GM21737 (cell line): ENCODE results near the gene TCN1.
"Not testable (repeated sequence)": the region's sequence is repeated elsewhere in the genome, so short reads cannot be mapped to it uniquely, and the experiment has no call there.

ENCODE experiments used
- ATAC-seq: cut with Tn5 transposase; IDR thresholded peaks from one replicate; pipeline ENCODE4 v1.9.1; 2021; ENCODE audit warnings: mild to moderate bottlenecking, moderate library complexity; ENCODE audit not compliant: unreplicated experiment

The TCN1 gene, protein sequence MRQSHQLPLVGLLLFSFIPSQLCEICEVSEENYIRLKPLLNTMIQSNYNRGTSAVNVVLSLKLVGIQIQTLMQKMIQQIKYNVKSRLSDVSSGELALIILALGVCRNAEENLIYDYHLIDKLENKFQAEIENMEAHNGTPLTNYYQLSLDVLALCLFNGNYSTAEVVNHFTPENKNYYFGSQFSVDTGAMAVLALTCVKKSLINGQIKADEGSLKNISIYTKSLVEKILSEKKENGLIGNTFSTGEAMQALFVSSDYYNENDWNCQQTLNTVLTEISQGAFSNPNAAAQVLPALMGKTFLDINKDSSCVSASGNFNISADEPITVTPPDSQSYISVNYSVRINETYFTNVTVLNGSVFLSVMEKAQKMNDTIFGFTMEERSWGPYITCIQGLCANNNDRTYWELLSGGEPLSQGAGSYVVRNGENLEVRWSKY

DNA sequence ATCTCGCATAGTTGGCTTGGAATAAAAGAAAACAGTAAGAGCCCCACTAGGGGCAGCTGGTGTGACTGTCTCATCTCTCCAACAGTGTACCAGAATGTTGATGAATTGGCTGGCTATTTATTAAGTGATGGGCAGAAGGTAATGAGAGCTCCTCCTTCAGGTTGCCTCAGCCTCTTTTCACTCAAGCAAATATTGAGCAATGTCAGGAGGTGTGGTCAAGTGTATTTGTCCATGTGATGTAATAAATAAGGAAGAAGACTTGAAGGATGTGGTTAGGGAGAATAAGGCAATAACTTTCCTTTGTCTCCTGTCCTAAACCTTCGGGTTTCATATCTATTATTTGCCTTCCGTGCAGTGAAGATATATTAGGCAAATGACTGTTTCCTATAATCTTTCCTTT lies at the start of gene TCN1:
TCN1 (minus strand) TSS at position 91 of the 400 bp plus-strand sequence; CDS start at position 74, 17 bp downstream.
- ATAC-seq: no peak

DNA sequence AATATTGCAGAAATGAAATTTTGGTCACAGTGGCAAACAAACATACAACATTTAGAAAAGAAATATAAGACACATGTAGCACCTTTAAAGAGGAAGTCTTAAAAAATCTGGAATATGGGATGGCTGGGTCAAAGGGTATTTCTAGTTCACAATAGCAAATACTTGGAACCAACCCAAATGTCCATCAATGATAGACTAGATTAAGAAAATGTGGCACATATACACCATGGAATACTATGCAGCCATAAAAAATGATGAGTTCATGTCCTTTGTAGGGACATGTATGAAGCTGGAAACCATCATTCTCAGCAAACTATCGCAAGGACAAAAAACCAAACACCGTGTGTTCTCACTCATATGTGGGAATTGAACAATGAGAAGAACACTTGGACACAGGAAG lies 37.3 kb upstream of the TCN1 start:
- not testable (repeated sequence) for ATAC-seq

DNA sequence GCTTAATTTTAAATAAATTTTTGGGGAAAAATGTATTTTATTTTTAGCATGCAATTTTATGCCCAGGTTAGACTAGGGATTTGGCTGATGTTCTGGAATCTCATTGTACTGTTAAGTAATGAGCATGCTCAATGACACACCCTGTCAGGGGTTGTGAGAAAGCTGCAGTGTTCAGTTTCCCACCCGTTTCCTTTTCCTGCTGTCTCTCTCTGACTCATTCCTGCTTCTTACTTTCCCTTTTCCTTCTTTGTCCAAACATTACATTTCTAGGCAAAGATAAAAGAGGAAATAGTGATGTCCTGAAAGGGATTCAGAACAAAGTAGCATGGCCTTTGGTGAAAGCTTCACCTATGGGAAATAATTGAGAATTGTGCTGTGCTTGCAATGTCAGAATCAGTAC lies 35.0 kb upstream of the TCN1 start:
- ATAC-seq: no peak

DNA sequence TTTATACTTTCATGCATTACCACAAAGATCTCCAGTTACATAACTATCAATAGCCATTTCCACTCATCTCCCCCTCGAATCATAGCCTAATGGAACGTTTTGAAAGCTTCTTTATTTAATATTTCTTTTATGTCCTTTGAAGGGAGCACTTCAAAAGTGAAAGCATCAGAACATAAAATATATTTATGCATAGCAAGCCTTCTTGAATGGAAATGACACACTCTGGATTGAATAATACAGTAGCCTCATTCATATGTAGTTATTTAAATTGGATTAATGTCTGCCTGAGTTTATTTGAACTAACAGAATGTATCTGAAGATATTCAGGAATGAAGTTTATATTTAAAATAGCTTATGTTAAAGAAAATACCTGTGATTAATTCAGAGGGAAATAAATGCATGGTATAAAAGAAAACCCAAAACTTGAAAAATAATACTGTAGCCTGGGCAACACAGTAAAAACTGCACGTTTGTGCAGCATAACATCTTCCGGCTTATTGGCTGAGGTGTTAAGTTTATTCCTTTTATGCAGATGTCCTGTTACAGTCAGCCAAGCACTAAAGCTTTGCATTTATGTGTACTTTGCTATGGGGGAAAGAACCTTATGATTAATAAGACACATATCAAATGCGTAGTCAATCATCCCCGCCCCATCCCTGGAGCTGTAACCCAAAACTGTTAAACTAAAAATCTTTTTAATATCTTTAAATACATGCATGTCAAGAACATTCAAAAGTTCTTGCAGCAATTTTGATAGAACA lies 34.3 kb upstream of the TCN1 start:
- ATAC-seq: no peak

DNA sequence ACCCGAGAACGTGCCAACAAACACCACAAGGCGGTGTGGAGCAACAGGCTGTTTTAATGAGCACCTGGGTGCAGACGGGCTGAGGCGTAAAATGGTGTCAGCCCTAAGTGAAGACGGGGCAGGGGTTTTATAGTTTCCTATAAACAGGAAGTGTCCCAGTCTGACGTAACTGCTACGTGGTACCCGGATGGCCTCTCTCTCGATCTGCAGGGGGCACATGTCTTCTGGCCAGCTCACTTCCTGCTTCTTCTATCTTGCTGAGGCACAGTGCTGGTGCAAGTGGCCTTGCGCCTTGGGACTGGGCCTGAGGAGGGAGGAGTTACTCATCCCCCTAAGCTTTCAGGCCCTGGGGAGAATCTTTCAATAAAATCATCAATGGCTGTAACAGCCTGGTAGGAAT lies 33.2 kb upstream of the TCN1 start:
- ATAC-seq: no peak

DNA sequence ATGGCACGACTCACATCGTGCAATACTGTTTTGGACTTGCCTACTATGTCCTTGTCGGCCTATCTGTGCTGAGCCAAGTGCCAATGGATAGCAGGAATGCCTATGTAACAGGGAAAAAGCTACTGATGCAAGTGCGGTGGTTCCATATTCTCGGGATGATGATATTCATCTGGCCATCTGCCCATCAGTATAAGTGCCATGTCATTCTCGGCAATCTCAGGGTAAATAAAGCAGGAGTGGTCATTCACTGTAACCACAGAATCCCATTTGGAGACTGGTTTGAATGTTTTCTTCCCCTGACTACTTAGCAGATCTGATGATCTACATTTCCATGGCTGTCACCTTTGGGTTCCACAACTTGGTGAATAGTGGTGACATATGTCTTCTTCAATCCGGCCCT lies 32.4 kb upstream of the TCN1 start:
- ATAC-seq: no peak

DNA sequence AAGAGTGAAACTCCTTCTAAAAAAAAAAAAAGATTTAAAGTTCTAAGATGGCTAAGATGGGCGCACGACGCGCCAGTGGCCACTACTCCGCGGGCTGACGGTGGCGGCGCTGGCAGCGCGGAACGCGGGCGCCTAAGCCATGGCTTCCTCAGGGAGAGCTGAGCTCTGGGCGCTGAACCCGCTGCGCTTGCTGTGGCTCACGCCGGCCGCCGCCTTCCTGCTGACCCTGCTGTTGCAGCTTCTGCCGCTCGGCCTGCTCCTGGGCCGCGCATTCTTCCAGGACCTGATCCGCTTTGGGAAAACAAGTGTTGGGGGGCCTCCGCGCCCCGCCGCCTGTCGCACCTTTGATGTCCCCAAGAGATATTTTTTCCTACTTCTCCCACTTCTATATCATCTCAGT lies 31.8 kb upstream of the TCN1 start:
- ATAC-seq: no peak

DNA sequence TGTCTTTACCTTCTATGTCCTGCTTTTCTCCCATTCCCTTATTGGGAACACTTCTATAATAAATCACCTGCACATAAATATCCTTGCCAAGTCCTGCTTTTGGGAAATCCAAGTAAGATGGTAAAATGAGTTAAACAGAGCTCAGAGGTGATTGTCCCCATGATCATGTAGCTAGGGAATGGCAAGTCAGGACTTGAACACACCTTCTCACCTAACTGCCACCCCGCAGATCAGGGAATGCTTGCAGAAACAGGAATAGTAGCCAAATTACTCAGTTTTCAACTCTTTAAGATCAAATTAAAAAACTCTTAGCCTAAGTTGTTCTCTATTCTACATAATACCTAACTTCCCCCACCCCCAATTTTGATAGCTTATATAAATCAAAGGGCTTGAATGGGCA lies 28.3 kb upstream of the TCN1 start:
- ATAC-seq: no peak

DNA sequence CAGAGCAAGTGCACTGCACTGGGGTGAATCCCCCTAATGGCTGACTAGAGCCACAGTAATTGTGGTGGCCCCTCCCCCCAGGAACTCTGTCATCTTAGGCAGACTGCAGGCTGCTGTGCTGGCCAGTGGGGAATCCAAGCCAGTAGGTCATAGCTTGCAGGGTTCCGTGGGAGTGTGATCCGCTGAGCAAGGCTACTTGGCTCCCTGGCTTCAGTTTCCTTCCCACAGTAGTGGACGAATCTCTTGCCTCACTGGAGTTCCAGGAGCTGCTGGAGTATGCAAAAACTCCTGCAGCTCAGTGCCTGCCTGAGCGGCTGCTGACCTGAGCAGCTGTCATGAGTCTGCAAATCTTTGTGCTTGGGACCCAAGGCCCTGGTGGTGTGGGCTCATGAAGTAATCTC lies 25.5 kb upstream of the TCN1 start:
- ATAC-seq: no peak

DNA sequence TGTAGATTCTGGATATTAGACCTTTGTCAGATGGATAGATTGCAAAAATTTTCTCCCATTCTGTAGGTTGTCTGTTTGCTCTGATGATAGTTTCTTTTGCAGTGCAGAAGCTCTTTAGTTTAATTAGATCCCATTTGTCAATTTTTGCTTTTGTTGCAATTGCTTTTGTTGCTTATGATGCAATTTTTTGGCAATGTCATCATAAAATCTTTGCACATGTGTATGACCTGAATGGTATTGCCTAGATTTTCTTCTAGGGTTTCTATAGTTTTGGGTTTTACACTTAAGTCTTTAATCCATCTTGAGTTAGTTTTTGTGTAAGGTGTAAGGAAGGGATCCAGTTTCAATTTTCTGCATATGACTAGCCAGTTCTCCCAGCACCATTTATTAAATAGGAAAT lies 20.9 kb upstream of the TCN1 start:
- ATAC-seq: not testable (repeated sequence)

DNA sequence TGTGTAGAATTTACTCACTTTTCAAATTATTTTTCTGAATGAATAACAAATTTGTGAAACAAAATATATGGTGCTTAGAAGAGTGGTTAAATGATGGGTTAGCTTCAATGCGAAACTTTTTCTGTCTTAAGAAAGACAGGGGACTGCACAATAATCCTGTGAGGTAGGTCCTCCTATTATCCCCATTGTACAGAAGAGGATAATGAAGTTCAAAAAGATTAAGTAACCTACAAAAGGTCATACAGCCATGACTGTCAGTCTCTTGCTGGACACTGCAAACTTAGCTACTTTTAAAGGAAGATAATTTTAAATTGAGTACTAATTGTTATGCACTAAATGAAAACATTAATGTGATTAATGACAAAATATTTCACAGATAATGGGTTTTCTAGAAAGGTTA lies 17.3 kb upstream of the TCN1 start:
- no peak for ATAC-seq

DNA sequence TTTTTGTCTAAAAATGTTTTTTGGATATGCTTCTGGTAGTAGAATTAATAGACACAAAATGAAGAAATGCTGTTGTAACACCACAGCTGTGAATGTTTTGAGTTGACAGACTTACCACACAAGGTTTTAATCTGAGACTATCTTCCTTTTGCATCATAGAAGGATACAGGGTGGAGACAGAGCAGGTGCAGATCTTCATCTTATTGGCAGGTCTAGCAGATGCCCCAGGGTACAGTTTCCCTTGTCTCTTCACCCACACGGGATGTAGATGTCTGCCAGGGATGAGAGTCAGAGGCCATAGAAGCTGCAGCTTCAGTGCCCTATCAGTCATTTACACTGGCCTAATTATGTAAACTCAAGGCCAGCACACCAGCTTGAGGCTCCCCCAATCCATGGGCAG lies 13.3 kb upstream of the TCN1 start:
- no peak for ATAC-seq

DNA sequence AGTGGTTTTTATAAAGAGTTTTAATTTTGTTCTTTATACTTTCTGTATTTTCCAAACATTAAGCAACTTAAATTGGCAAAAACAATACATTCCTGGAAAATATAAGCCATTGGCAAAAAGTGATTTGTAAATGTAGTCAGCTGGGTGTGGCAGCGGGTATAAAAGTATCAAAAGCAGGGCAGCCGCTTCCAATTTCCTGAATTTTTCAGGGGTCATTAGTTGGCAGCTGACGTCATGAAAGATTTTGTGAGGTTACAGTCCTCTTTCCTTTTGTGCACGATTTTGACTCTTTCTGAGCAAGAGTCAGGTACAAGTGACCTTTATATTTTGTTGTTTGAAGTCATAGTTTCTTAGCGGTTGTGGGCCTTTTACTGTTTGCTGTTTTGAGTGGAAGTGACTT lies 12.3 kb upstream of the TCN1 start, which contains the start of gene OOSP3:
OOSP3 (plus strand) TSS at position 208 of the 400 bp plus-strand sequence; CDS start at position 235, 27 bp downstream.
- no peak for ATAC-seq

DNA sequence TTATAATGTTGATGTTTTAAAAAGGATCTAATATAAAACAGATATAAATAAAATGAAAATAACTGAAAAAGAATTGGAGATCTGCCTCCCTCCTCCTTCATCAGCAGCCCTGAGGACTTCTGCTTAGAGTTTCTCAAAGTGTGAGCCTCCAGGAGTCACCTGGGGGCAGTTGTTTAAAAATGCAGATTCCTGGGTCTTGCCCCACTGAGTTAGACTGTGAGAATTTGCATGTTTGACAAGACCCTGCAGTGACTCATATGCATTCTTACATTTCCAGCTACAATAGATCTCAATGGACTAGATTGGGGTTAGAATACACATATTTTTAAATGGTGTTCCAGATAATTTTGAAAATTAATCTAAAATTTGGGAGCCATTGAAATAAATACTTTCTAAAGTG lies 11.5 kb upstream of the TCN1 start:
- ATAC-seq: no peak

DNA sequence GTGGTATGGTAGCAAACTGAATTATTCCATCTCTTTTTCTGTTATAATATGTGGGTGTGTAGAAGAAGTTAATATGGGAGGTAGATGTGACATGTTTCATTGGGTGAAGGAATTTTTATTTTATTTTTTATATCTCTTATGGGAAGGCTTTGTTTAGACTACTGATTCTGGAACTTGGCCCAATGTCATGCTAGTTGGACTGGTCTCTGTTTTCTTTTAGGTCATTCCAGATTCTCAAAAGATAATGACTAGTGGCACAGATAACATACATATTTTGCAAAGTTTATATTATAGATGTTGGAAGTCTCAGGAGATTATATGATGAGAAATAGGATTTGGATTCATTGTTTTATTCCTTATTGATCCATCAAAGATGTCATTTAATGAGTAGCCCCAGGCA lies 11.0 kb upstream of the TCN1 start:
- ATAC-seq: no peak

DNA sequence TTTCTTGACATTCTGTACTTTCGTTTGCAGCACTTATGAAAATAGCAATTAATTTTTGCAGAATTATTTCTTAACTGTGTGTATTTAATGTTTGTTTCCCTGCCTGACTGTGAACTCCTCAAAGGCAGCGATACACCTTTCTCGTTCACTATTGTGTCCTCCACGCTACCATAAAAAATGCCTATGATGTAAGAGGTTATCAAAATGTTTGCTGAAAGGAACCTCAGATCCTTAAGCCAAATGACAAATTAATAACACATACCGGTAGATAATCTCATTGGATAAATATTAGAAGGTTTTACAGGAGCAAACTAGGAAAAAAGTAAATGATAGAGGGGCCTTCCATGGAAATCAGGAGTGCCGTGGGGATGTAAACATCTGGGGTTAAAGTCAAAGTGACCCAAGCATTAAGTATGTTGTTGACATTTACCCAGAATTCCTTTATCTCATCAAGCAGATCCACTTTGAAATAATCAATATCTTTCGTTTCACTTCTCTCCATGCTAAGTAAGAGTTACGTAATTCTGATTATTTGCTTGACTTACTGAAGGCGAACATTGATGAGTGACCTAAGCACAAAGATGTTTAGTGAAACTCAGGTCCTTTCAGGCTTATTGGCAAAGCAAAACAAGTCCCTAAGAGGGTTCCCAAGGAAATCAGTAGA lies 9.7 kb upstream of the TCN1 start:
- ATAC-seq: no peak

DNA sequence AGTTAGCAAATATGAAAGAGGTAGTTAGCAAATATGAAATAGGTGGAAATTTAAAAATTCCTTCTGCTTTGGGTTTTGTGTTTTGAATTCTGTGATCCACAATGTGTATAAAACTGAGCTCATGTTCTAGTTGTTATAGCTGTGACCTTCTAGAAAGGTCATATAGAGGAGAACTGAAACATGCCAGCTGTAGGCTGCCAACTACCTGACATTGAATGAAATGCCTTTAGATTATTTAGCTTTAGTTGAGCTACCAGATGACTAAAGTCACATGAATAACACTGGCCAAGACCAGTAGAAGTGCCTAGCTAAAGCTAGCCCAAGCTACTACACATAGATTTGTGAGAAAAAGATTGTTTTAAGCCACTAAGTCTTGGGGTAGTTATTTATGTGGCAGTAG lies 5.8 kb upstream of the TCN1 start:
- no peak for ATAC-seq

DNA sequence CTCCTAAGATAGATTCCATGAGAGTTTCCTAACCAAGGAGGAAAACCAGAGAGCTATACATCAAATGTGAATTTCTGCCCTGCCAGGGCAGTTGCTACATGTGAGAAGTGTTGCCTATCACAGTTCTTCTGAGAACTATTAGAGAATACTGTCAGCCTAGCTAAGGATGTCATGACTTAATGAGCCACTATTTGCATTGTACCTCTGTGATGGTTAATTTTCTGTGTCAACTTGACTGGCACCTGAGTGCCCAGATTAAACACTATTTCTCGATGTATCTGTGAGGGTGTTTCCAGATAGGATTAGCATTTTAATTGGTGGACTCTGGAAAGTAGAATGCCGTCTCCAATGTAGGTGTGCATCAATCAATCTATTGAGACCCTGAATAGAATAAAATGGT lies 1.7 kb upstream of the TCN1 start:
- no peak for ATAC-seq

DNA sequence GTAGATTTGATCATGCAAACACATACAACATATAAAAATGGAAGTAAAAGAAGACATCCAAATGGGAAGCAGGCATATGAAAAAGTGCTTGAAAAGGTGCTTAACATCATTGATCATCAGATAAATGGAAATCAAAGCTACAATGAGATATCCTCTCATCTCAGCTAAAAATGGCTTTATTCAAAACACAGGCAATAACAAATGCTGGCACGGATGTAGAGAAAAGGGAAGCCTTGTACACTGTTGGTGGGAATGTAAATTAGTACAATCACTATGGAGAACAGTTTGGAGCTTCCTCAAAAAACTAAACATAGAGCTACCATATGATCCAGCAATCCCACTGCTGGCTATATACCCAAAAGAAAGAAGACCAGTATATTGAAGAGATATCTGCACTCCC lies 549 bp upstream of the TCN1 start:
- ATAC-seq: no peak

DNA sequence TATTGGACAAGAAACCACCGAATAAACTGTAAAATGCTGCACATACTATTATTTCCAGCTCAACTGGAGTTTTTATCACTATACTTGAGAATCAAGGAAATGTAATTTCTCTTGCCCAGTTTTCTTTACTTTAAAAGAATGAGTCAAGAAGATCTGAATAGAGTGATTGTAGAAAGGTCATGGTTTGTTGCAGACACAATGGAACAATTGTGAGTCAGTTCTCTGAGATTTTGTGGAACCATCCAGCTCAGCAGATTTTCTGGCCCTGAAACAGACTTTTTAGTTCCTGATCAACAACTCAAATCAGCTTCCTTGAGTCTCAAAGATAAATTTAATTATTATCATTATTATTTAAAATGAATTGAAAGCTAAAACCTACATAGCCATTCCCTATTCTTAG lies 1.3 kb downstream of the TCN1 start:
- no peak for ATAC-seq

DNA sequence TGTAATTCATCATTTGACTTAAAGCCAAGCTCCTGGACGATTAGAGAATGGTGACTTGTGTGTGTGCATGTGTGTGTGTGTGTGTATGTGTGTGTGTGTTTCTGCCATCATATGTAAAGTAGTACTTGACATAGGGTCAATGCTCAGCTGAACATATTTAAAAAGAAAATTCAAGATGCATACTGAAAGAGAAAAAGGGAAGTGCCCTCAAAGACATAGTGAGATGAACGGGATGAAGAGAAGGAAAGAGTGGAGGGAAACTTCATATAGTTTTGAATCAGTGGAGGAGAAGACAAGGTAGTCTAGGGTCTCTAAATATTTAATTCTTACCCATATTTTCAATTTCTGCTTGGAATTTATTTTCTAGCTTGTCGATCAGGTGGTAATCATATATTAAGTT lies 4.0 kb downstream of the TCN1 start:
- ATAC-seq: no peak

DNA sequence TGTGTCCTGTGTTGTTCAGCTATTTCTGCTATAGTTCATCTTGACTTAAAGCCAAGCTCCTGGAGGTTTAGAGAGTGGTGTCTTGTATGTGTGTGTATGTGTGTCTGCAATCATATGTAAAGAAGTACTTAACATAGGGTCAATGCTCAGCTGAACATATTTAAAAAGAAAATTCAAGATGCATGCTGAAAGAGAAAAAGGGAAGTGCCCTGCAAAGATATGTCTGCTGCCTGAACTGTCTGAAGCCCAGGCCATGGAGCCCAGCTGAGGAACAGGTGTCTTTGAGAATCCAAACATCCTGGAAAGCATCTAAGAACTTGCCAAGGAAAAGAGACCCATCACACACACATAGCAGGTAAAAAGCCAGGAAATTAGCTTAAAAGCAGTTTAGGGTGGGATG lies 6.6 kb downstream of the TCN1 start:
- ATAC-seq: no peak
